ENCODE data around the gene POR.
A peak's percentile ranks its signal among the peaks of the same experiment; 100 is the strongest.

The POR gene

DNA sequence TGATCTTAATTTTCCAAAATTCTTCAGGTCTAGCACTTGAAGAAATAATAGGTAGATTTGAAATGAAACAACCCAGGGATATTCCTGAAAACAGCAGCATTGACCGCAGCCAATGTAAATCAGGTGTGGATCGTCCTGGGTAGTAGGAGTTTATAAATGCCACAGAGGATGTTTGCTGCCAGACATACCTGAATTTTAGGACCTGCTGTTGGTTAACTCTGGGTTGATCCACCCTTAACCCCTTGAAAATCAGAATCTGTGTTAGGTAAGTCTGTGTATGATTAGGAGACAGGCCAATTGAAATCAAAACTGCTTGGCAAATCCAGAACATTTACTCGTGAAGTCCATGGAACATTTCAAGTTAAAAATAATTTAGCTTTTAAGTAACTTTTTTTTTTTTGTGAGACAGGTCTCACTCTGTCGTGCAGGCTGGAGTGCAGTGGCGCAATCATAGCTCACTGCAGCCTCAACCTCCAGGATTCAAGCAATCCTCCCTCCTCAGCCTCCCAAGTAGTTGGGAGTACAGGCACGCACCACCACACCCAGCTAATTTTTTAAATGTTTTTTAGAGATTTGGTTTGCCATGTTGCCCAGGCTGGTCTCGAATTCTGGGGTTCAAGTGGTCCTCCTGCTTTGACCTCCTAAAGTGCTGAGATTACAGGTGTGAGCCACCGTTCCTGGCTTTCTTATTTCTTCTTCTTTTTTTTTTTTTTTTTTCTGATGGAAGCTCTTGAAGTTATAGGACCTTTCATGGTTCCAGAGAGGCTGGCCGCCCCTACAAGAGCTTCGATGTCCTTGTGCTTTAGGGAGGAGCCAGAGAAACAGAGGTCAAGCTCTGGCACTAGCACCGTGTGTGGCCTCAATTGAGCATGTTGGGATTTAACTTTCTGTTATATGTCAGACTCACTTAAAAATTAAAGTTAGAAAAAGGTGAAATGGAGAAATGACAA is 2.0 kb downstream of the POR start:
- no peak for DNase-seq

DNA sequence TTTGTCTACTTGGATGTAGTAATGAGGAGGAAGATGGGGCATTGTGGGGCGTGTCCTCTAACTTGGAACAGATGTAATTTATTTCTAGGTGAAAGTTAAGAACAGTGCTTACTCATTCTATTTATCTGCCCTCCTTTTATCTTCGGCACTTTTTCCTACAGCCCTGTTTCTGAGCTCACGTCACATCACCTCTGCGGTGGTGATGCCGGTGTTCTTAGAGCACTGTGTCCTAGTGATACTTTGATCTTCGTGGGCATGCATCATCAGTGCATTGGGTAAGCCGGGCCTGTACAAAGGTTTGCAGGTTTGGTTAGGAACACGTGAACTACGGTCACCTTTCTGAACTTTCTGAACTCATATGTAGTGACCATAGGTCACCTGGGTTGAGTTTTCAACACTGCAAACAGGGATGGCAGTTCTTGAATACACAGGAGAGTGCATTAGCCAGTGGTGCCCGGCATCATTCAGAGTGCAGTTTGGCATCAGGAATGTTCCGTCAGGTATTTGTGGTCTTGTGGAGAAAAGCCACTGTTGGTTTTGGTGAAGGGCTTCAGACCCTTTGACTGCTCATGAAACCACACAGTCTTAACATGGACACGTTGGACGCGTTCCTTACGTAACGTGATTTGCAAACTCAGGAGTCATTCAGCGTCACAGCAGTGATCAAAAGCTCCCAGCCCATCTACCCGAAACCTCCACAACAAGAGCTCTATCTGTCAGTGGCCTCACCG is 5.6 kb downstream of the POR start:
- DNase-seq = no peak

DNA sequence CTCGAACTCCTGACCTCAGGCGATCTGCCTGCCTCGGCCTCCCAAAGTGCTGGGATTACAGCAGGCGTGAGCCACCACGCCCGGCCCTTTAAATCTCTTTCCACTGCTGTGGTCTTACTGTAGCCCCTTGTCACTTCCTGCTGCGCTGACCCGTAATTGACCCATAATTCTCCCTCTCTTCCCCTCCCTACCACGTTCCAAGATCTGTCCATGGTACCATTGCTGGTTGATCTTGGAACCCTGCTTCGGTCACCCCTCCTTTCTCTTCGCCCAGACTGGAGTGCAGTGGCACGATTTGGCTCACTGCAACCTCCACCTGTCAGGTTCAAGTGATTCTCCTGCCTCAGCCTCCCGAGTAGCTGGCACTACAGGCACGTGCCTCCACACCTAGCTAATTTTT is 6.5 kb downstream of the POR start:
- DNase-seq = peak; percentile 45

DNA sequence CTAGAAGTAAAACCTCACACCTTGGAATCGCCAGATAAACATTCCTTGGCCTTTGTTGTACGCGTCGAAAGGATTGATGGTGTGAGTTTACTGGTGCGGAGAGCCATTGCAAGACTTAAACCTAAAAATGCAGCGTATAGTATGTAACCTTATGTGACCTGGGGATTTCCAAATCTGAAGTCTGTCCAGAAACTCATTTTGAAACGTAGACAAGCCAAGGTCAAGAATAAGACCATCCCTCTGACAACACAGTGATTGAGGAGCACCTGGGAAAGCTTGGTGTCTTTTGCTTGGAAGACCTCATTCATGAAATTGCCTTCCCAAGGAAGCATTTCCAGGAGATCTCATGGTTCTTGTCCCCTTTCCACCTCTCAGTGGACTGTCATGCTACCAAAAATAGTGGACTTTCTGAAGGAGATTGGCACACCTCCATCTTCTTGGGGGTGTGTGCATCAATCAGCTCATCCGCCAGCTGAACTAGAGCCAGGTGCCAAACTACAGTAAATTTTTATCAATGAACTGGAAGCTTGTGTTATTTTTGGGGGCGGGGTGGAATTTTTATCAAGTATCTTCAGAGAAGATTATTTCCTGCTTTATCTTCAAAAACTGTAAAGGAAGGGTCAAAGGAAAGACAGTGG is 8.1 kb downstream of the POR start:
- no peak for DNase-seq

DNA sequence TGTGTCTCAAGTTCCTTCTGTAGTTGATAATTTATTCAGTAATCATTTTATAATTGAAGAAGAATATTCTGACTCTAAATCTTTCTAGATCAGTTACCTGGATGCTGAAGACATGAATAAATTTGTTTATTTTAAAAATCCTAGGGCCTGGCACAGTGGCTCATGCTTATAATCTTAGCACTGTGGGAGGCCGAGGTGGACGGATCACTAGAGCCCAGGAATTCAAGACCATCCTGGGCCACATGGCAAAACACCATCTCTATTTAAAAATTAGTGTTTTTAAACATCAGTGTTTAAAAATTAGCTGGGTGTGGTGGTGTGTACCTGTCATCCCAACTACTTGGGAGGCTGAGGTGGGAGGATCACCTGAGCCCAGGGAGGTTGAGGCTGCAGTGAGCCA is 9.3 kb downstream of the POR start:
- DNase-seq = no peak

DNA sequence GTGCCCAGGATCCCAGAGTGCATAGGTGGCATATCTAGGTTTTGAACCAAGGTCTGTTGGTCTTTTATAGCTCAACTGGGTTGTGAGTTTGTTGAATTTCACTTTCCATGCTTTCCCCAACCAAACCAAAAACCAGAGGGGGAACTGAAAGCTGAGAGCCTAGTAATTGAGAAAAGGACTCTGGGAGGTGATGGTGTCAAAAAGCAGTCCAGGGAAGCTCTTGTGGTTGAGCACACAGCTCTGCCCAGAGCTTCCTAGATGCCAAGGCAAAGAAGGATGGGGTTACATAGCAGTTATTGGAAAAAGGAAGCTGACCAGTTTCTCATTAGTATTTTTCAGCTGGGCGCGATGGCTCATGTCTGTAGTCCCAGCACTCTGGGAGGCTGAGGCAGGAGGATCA is 9.9 kb downstream of the POR start:
- DNase-seq = no peak

DNA sequence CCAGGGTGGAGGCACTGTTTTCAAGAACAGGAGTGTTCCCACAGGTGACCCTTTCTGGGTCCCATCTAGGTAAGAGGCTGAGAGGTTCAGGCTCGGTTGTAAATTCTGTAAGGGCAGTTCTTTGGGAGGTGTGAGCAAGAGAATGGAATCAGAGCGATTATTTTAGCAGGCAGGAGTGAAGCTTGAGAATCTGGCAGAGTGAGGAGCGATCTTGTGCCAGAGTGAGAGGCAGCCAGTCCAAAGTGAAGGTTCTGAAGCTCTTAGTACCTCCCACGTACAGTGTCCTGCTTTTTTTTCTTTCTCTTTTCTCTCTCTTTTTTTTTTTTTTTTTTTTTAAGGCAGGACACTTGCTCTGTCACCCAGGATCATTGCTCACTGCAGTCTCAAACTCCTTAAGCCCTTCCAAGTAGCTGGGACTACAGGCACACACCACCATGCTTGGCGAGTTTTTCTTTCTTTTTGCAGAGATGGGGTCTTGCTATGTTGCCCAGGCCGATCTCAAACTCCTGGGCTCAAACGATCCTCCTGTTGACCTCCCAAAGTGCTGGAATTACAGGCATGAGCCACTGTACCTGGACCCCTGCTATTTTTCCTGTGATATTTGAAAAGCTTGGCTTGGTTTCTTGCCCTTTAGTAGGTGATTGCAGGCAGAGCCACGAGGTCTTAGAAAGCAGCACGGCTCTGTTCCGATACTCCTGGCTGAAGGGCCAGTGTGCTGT is 10.9 kb downstream of the POR start:
- DNase-seq = no peak

DNA sequence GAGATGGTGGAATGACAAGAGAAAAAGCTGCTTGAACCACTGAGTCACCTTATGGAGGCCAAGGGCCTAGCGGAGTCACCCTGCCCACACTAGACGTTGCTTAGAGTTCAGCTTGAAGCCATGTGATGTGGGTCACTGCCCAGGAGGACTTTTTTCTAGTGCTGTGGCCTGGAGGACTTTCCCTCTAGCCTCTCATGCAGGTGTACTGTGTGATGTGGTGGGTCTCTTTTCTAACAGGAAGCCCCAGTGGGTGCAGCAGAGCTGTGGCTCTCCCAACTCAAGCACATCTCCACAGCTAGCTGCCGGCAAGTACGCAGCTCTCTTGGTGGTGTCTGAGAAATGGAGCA is 13.6 kb downstream of the POR start:
- DNase-seq = no peak

DNA sequence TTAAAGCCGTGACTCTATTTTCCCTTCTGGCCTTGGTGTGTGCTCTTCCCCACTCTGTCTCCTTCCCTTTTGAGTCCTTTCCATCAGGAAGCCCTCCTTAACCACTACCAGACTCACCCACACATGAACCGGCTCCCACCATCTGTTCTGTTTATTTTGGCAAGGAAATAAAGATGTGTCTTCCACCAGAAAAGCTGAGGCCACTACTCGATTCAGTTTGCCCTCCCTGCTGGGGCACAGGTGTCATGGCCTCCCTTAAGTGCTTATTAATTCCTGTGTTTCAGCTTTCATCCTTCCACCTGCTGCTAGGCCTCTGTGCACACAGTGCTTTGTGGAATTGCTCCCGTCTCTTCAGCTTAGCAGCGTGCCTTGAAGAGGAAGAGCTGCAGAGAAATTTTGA is 16.7 kb downstream of the POR start:
- DNase-seq = peak; percentile 72

DNA sequence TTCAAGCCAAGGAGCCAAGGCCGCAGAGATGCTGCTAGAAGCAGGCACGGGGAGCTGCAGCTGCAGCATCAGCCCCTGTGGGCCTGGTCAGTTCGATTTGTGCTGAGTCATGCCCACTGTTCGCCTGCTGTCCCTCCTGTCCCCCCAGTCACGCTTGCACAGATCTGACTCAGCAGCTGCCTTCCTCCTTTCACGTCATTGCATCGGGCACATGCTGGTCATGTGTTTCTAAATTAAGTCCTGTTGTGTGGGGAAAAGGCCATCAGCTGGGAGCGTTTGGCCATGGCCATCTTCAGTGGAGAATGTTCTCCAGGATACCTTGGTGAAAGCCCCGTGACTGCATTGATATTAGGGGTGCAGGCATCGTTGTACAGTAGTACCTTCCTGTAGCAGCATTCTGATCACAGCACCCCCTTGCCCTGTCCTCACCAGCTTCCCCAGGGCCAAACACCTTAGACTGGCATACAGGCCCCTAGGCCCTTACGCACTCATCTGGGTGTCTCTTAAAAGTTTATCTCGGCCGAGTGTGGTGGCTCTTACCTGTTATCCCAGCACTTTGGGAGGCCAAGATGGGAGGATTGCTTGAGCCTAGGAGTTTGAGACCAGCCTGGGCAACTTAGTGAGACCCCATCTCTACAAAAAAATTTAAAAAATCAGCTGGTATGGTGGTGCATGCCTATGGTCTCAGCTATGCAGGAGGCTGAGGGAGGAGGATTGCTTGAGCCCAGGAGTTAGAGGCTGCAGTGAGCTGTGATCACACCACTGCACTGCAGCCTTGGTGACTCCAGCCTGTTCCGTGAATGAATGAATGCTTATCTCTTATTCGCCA is 23.2 kb downstream of the POR start:
- peak; percentile 70 for DNase-seq

DNA sequence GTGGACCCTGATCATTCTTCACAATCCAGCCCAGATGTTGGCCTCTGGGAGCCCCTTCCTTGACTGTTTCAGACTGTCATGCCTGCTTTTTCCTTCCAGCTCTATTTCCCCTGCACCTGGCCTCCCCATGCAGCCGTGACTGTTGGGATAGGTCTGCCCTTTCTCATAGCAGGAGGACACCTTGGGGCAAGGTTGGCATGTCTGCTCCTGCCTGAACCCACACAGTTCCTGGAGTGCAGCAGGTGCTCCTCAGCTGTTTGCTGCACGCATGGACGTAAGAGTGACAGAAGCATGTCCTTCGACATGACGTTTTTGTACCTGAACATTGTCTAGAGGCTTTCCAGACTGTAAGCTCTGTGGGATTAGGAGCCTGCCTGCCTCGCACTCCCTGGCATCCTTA is 24.0 kb downstream of the POR start:
- no peak for DNase-seq

DNA sequence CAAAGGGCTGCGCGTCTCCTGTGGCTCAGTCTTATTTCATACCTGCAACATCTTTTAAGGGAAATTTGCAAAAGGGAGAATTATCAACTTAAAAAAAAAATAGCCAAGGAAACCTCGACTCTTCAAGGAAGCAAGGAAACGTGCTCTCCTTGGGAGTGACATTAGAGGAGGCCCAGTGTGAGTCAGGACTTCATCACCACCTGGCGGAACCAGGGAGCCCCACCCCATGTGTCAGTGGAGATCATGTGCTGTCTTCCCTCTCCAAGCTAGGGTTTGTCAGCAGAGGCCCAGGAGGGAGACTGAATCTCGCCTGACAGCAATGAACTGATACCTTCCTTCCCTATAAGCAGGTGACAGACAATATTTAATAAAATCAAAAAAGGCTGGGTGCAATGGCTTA is 28.9 kb downstream of the POR start:
- DNase-seq = no peak

DNA sequence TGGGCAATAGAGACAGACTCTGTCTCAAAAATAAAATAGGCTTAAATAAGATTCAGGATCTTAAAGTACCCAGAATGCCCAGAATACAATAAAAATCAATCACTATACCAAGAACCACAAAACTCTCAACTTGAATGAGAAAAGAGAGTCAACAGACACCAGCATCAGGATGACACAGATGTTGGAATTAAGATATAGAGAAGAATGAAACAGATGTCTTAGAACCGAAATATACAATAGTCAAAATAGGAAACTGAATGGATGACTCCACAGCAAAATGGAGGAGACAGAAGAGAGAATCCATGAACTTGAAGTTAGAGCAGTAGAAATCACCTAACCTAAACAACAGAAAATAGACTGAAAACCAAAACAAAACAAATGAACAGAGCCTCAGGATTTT is 29.6 kb downstream of the POR start:
- no peak for DNase-seq

DNA sequence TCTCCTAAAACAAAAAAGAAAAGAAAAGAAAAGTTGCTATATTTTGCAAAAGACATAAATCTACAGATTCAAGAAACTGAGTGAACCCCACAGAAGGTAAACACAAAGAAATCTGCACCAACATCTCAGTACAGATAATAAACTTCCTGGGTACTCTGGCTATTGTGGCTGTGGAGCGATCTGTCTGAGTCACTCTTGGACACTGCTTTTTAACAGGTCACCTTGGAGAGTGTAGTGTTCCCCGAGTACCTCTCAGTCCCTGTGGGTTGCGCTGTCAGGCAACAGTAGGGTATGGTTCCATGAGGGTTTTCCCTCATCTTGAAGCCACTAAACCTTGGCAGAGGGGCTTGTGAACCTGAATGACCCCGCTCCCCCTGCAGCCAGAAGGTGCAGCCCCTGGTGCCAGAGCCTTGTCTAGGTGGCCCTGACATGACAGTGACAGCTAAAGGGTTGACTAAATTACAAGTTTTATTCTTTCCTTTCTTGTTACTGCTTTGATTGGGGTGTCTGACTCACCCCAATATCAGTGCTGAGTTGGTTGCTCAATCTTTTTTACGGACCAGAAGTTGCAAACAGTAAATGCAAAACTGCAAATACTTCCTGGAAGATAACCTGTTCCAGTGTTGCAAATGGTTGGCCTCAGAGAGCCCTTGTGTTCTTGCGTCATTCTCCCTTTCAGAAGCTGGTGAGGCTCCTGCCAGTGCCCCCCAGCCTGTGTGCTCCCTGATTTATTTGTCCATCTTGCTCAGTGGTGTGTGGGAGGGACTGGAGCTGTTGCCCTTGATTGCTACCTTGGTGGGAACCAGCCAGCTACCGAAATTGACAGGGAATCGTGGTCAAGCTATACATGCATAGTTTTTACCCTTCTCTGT is 30.6 kb downstream of the POR start:
- DNase-seq = no peak

DNA sequence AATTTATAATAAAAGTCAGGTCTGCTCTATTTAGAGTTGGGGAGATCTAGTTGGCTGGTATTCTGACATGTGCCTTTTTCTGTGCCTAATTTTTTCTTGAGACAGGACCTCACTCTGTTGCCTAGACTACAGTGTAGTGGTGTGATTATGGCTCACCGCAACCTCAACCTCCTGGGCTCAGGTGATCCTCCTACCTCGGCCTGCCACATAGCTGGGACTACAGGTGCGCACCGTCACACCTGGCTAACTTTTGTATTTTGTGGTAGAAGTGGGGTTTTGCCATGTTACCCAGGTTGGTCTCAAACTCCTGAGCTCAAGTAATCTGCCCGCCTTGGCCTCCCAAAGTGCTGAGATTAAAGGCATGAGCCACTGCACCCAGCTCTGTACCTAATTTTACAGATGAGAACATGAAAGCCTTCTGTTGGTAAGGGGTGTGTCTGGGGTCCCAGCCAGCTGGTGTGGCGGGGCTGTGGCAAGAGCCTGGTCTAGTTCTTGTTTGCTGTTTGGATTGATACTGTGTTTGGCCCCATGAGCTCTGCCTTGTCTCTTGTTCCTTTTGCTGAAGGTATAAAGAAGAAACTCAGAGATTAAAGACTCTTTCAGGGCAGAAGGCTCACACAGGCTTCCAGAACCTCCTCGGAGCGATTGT is 31.4 kb downstream of the POR start:
- DNase-seq = no peak

DNA sequence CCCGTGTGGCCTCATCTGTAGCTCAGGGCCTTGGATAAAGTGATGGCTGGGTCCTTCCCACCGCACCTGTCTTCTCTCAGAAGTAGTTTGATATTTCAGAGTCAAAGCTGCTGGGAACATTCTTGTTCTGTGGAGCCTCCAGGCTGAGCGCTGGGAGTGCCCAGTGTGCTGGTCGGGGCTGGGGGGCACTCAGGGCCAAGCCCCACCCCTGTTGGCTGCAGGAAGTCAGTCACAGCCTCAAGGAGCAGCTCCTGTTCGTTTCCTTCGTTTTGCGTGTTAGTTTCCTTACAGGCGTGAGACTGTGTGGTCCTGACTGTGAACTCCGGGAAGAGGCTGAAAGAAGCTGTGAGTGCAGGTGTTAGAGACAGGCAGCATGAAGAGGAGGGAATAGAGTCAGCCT is 33.2 kb downstream of the POR start:
- no peak for DNase-seq

DNA sequence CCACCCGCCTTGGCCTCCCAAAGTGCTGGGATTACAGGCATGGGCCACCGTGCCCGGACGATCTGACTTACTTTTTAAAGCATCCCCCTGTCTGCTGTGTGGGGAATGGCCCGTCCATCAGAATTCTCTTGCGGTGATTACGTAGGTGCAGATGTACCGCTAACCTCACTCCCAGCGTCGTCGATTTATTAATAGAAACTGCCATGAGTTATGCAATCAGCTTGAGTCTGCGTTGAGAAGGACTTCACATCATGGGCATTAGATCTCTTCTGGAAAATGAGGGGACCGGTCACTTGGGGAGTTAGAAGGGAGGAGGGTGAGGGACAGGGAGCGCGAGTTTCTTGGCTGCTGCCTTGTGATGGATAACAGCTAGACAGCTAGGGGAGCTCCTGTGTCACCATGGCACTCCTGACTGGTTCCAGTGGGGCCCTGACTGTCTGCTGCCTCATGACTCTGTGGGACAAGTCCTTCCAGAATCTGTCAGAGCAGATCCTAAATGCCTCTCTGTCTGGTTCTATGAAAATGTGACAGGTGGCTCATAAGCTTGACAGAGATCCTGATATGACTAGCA is 35.2 kb downstream of the POR start:
- DNase-seq = no peak

DNA sequence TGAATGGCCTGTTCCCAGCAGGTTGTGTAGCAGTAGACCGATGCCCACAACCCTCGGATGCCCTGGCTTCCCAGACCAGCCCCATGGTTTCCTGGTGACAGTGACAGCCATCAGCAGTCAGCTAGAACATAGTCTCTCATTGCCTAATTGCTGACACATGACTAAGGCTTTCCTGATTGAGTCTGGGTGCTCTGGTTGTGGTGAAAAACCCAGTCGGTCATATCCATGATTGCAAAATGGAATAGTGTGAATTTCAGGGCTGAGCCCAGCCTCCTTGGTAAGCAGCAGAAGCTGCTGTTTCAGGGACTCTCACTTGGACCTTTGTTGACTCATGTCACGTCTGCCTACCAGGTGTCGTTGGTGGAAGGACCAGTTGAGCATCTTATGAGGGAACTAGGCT is 36.6 kb downstream of the POR start:
- DNase-seq = no peak

DNA sequence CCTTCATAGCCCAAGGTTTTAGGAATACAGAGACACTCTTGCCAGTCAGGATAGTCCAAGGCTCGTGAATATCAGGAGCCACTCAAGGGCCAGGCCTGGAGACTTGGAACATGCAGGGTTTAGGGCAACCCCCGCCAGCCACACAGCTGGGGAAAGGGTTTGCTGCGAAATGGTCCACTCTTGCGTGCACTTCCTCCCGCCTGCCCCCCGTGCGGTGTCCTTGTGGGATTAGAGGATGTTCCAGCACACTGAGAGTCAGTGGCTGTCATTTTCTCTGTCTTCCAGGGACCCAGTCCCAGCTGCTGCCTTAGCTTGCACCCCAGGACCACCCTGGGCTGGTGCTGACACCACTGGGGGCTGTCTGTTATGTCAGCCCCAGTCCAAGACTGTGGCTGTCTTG is 38.5 kb downstream of the POR start:
- no peak for DNase-seq

DNA sequence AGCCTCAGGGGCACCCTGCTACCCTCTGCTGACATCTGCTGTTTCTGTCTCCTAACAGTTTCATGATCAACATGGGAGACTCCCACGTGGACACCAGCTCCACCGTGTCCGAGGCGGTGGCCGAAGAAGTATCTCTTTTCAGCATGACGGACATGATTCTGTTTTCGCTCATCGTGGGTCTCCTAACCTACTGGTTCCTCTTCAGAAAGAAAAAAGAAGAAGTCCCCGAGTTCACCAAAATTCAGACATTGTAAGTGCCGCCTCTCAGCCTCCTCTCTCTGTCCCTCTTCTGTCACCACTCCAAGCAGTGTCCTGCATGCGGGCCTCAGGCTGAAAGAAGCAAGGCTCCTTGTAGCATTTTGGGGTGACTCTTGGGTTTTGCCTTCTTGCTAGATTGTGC is 39.0 kb downstream of the POR start:
- no peak for DNase-seq
